ENCODE measurements around the gene ZNF605. TPM values are rescaled to one million over a fixed set of nuclear protein-coding genes. Genes with fewer than 3 reads are reported as not detected.

Gene ZNF605
- total and polyA plus RNA-seq, 7 donors, result 1.6 to 8.8 (median 6.6) TPM

DNA sequence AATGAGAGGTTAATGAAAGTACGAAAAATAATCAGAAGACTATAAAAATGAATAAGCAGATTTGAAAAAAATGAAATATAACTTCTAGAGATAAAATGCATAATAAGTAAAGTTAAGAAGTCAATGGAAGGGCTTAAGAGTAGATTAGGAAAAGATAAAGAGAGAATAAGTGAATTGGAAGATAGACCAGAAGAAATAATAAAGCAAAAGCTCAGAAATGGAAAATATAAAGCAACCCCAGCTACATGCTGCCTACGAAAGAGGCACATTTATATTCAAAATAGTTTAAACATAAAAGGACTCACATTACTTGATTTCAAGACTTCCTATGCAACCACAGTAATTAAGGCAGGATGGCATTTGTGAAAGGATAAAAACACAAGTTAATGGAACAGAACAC is 19.9 kb downstream of the ZNF605 start:
- no peaks in the 10 kb centered on the region for H3K27me3 ChIP-seq (ENCODE audit: insufficient read depth in 3 of 3, low read length in 2 of 3)
- H3K4me1 ChIP-seq, result no peaks in the 10 kb centered on the region
- 94 to 96% (median 94%) methylated on average over 2 of the region's 2 CpGs for WGBS, 3 donors
- DNase-seq, result no peak
- TF ChIP-seq, protein P1, sequence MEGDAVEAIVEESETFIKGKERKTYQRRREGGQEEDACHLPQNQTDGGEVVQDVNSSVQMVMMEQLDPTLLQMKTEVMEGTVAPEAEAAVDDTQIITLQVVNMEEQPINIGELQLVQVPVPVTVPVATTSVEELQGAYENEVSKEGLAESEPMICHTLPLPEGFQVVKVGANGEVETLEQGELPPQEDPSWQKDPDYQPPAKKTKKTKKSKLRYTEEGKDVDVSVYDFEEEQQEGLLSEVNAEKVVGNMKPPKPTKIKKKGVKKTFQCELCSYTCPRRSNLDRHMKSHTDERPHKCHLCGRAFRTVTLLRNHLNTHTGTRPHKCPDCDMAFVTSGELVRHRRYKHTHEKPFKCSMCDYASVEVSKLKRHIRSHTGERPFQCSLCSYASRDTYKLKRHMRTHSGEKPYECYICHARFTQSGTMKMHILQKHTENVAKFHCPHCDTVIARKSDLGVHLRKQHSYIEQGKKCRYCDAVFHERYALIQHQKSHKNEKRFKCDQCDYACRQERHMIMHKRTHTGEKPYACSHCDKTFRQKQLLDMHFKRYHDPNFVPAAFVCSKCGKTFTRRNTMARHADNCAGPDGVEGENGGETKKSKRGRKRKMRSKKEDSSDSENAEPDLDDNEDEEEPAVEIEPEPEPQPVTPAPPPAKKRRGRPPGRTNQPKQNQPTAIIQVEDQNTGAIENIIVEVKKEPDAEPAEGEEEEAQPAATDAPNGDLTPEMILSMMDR (IDR thresholded peaks at IDR 0.05), result no peak
- peaks cover 31 to 40% of the 10 kb centered on the region in 2 donors for H3K36me3 ChIP-seq (ENCODE audit: insufficient read depth in 1 of 2, low read depth in 1 of 2)
- no peak for ATAC-seq
- H3K9me3 ChIP-seq, result peaks cover 60% of the 10 kb centered on the region
- no peak overlapping the region for H3K4me3 ChIP-seq
- intact Hi-C loops (cut with DNase I), result no loop called here
- no peak overlapping the region for H3K27ac ChIP-seq

DNA sequence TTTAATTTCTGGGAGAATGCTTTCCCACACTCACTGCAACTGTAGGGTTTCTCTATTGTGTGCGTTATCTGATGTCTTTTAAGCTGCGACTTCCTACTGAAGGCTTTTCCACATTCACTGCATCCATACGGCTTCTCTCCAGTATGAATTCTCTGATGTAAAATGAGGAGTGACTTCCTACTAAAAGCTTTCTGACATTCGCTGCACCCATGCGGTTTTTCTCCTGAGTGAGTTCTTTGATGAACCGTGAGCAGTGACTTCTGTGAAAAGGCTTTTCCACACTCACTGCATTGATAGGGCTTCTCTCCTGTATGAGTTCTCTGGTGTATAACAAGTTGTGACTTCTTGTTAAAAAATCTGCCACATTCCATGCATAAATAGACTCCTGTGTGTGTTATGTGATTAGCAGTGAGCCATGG is 29.7 kb downstream of the ZNF605 start:
- Histone ChIP-seq H3K27ac (no peak overlapping the region), H3K4me1 (no peaks in the 10 kb centered on the region), H3K36me3 (ENCODE audit: insufficient read depth in 1 of 2, low read depth in 1 of 2) (peaks cover 22 to 54% of the 10 kb centered on the region in 2 donors), H3K9me3 (peaks cover 99% of the 10 kb centered on the region), H3K27me3 (ENCODE audit: insufficient read depth in 3 of 3, low read length in 2 of 3) (no peaks in the 10 kb centered on the region), H3K4me3 (no peak overlapping the region)
- TF ChIP-seq, protein P1 (IDR thresholded peaks at IDR 0.05), result no peak
- 98 to 100% (median 99%) methylated on average over 6 of the region's 6 CpGs for WGBS, 3 donors
- DNase-seq (no peak), ATAC-seq (no peak)
- intact Hi-C loops (cut with DNase I), result loop anchor here in 1 of 2 donors (10.0 kb wide), 1 partner anchor 88 kb away; no protein-coding TSS in a partner anchor

DNA sequence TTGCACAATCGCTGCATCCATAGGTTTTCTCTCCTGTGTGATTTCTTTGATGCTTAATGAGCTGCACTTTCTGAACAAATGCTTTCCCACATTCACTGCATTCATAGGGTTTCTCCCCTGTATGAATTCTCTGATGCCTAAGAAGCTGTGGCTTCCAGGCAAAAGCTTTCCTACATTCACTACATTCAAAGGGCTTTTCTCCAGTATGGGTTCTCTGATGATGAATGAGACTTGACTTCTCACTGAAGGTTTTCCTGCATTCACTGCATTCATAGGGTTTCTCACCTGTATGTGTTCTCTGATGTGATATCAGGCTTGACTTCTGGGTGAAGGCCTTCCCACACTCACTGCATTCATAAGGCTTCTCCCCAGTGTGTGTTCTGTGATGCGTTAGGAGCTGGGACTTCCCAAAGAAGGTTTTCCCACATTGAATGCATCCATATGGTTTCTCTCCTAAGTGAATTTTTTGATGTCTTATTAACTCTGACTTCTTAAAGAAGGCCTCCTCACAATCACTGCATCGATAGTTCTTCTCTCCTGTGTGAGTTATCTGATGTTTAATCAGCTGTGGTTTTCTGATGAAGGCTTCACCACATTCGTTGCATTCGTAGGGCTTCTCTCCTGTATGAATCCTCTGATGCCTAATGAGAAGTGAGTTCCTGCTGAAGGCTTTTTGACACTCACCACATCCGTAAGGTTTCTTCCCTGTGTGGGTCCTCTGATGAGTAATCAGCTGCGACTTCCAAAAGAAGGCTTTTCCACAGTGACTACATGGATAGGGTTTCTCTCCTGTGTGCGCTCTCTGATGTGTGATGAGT is 30.3 kb downstream of the ZNF605 start:
- peaks cover 19 to 48% of the 10 kb centered on the region in 2 donors for H3K36me3 ChIP-seq (ENCODE audit: insufficient read depth in 1 of 2, low read depth in 1 of 2)
- no peak for DNase-seq
- peaks cover 99% of the 10 kb centered on the region for H3K9me3 ChIP-seq
- intact Hi-C loops (cut with DNase I), result loop anchor here in 1 of 2 donors (10.0 kb wide), 1 partner anchor 89 kb away; no protein-coding TSS in a partner anchor
- WGBS, 3 donors, result 96 to 97% (median 97%) methylated on average over 8 of the region's 8 CpGs
- H3K4me1 ChIP-seq, result no peaks in the 10 kb centered on the region
- H3K27me3 ChIP-seq (ENCODE audit: insufficient read depth in 3 of 3, low read length in 2 of 3), result no peaks in the 10 kb centered on the region
- TF ChIP-seq, protein P1 (IDR thresholded peaks at IDR 0.05), result no peak
- ATAC-seq, result no peak
- no peak overlapping the region for H3K27ac ChIP-seq
- no peak overlapping the region for H3K4me3 ChIP-seq

DNA sequence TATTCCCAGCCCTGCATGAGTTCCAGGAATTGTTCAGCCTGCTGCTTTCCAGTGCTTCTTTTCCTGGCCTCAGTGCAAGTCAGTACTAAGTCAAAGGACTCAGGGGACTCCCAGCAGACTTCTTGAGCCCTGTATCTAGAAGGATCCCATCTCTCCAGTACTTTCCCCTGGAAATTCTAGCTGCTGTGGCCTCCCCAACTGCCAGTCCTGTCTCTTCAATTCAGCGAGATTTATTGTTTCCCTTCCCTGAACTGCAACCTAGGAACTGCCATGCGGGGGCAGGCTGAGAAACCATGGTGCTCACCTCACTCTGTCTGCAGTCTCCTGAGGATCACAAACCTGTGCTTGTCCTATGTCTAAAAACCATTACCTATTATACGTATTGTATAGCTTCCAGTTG is 31.8 kb downstream of the ZNF605 start:
- Histone ChIP-seq H3K36me3 (ENCODE audit: insufficient read depth in 1 of 2, low read depth in 1 of 2) (peaks cover 19 to 36% of the 10 kb centered on the region in 2 donors), H3K4me3 (no peak overlapping the region), H3K27me3 (ENCODE audit: insufficient read depth in 3 of 3, low read length in 2 of 3) (no peaks in the 10 kb centered on the region), H3K27ac (no peak overlapping the region), H3K9me3 (peaks cover 100% of the 10 kb centered on the region), H3K4me1 (no peaks in the 10 kb centered on the region)
- WGBS, 3 donors, result 97 to 98% (median 97%) methylated on average over 3 of the region's 3 CpGs
- TF ChIP-seq, protein P1 (IDR thresholded peaks at IDR 0.05), result no peak
- intact Hi-C loops (cut with DNase I), result loop anchor here in 1 of 2 donors (10.0 kb wide), 1 partner anchor 90 kb away; no protein-coding TSS in a partner anchor
- DNase-seq (no peak), ATAC-seq (no peak)

Measured in psoas muscle (tissue), 8 donors.